Measurements from ENCODE around the gene VWCE.
"Not testable (repeated sequence)": the region's sequence is repeated elsewhere in the genome, so short reads cannot be mapped to it uniquely, and the experiment has no call there.

Gene VWCE

DNA sequence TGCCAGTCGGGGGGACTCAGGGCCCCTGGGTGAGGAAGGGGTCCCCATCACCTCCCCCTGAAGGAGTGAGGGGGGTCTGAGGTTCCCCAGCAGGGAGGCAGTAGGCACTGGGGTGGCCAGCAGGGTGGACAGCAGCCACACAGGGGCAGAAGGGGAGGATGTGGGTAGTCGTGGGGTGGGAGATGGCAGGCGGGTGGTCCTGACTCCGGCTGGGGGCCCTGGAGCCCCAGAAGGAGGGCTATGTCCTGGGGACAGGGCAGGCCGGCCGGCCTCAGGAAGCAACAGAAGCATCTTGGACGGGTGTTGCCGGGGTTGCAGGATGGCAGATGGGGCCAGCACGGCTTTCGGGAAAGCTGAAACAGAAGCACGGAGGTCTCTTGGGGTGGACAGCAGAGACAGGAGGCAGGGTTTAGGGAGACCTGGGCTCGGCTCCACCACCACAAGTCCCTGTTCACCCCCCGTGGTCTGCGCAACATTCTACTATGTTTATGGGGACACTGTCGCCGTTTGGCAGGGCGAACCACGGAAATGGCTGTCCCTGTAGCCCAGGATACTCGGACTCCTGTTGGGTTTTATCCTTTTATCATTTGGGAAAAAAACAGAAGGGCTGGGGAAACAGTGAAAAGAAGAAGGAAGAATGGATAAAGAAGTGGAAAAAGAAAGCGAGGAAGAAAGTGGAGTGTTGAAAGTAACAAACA lies 14.1 kb downstream of the VWCE start:
- DNase-seq, result no peak

DNA sequence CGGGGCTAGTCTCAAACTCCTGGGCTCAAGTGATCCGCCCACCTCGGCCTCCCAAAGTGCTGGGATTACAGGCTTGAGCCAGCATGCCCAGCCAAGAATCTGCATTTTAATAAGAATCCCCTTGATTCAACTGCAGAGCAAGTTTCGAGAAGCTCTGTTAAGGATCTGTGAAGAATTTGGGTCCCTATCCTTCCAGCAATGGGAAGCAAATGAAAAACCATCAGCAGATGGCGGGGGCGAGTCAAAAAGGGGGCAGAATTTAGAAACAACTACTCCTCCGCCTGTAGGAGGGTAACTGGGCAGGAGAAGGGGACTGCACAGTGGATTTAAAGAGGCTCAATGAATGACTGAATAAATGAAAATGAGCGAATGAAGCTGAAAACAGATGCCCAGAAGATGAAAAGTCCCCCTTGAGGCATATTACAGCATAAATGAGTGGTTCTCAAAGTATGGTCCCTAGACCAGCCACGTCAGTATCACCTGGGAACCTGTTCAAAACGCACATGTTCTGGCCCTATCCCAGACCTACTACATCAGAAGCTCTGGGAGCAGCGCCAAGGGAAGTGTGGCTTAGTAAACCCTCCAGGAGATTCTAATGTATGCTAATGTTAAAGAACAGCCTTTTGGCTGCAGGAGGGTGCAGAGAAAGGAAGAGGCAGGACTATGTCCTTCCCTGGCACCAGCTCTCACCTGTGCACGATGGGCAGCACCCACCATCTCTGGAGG lies 15.0 kb downstream of the VWCE start:
- DNase-seq, result no peak

- no peak for DNase-seq
Measured at GRCh38 chr11:61278001-61278470, 17.1 kb downstream of the VWCE start.

DNA sequence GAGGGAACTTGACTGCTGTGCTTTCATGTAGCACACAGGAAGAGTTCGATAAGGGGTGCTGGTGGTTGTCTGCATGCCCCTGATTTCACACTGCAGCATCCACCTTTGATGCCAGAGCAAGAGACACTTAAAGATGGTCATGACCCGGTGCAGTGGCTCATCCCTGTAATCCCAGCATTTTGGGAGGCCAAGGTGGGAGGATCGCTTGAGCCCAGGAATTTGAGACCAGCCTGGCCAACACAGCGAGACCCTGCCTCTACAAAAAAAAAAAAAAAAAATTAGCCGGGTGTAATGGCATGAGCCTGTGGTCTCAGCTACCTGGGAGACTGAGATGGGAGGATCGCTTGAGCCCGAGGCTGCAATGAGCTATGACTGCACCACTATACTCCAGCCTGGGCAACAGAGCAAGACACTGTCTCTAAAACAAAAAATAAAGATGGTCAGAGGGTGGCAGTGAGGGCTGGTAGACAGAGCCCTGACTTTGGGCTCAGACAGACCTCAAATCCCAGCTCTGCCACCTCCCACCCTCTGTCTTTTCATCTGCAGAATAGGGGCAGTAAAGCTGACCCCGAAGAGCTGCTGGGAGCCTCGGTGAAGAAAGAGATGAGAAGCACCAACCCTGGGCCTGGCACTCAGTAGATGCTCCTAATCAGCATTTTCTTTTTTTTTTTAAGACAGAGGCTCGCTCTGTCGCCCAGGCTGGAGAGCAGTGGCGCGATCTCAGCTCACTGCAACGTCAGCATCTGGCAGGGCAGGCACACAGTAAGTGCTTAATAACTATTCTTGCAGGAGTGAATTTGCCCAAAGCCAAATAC lies 17.7 kb downstream of the VWCE start:
- no peak for DNase-seq

DNA sequence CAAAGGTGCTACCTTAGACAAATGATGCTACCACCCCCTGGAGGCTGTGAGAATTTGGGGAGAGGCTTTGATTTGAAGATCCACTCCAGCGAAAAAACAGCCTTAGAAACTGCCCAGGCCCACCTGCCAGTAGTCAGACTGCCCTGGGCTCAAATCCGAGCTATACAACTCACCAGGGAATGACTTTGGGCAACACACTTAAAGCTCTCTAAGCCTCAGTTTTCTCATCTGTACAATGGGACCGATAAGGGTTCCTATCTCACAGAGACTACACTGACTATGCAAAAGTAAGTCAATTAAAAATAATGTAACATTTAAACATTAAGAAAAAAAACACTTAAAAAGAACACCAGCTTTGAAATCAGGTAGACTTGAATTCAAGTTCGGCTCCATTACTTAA lies 19.9 kb downstream of the VWCE start:
- no peak for DNase-seq

- DNase-seq, result no peak
Measured at GRCh38 chr11:61274084-61274483, 21.0 kb downstream of the VWCE start.

DNA sequence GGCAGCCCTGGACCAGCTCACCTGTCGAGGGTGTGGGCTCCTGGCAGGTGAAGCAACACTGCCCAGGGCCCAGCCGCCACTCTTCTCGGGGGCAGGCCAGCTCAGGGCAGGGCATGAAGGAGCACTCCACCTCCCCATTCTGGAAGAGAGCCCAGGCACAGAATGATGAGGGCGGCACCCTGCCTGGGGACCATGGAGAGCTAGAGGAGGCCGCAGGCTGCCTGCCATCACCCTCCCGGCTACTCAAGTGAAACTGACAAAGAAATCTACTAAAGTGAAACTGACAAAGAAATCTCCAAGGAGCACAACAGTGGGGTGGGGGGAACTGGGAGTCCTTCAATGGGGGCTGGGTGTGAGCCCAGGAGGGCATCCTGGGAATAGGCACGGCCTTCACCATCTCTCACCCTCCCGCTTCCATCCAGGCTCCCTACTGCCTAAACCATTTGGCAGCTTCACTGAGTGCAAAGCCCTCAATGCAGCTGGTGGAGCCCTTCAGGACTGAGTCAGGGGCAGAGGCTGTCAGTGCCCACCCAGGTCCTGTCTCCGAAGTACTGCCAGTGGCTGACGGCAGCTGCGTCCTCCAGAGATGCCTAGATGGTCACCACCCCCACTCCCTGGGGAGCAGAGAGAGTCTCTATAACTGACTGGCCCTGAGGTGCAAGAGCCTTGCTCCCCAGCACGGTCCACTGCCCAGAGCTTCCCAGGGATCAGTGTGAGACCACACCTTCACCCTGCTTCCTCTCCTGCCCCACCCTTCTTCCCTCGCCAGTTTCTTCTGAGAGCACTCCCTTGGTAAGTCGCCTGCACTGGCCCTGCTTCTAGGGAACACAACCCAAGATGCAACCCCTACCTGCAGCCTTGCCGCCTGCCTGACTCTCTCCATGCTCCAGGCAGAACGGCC lies 21.7 kb downstream of the VWCE start:
- DNase-seq, result peak; percentile 5

DNA sequence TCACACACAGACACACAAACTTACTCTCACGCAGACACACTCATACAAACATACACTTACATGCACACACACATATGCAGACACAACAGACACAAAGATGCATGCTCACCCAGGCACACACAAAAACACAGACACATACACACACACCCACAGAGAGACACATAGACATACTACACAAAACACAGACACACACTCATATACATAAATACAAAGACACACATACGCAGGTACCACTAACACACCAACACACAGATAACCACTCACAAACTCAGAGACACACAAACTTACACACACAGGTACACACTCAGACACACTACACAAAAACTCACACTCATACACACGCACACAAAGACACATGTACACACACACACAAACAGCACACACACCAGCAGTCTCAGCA lies 22.4 kb downstream of the VWCE start:
- DNase-seq, result peak; percentile 0

GRCh38 chr11:61270354-61271076 lies 24.6 kb downstream of the VWCE start:
- DNase-seq, result no peak

DNA sequence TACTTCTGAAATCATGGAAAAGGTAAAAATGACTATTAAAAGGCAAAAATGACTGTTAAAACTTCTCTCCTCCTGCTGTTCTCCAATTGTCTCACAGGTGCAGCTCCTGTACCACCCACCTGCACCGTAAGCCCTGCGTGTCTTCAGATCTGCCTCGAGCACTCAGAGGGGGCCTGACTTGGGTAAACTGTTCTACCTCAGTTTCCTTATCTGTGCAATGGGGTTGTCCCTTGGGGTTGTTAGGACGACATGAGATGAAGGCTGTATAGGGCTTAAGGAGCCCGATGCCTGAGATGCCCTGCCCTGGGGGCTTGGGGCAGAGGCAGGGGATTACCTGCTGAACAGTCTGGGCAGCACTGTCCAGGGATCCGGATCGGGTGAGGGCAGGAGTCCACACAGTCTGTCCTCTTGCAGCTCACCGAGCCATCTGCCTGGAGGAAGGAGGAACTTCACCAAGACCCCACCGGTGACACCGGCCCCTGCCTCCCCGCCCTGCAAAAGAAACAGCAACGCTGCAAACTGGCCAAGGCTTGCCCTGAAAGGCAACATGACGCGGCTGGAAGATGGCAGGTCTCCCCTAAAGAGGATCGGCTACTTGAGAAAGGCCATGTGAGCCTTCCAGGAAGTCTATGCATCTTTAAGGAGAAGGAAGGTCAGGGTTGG lies 26.4 kb downstream of the VWCE start:
- no peak for DNase-seq

DNA sequence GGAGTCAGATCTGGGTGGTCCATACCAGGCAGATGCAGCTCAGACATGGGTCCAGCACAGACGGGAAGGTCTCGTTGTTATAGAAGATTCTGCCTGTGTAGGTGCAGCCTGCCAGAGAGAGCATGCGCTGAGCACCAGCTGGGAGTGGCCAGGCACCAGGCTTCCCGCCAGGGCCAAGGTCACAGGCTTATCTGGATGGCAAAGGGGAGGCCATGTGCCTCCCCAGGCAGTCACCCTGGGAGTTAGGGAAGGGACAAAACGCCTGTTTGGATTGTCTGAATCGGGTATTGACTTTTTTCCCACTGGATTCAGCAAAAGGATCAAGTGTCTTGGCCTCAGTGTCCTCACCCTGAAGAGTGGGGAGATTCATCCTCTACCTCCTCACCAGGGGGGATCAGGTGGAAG lies 27.7 kb downstream of the VWCE start:
- DNase-seq, result peak; percentile 55

DNA sequence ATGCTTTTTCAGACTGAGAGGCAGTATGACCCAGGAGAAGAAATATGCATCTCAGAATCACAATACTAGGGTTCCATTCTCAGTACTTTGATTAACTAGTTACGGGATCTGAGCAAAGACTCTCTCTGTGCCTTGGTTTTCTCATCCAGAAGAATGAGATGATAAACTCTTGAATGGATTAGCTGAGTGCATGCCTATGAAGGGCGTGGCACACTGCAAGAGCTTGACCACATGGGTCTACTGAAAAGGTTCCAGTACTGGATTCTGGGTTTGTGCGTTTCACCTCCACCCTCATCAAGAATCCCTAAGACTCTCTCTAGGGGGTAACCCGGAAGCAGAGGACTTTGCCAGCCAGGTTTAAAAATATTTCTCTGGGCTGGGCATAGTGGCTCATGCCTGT lies 28.5 kb downstream of the VWCE start:
- DNase-seq, result no peak

GRCh38 chr11:61265357-61265756 lies 29.8 kb downstream of the VWCE start:
- DNase-seq, result no peak

DNA sequence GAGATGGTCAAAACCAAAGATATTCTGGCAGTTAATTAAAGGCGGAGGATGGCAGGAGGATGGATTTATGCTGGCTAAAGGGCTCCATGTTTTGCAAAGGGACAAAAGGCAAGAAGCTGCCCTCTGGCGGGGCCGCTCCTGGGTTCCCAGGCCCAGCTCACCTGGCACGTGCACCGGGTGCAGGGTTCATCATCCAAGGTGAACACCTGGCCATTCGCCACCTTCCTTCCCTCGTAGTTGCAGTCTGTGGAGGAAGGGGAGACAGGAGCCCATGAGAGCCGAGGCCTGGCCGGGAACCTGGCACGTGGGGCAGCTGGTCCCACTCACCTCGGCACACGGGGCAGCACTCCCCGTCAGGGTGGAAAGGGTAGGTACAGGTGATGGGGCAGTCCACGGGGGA lies 30.3 kb downstream of the VWCE start:
- DNase-seq, result no peak

DNA sequence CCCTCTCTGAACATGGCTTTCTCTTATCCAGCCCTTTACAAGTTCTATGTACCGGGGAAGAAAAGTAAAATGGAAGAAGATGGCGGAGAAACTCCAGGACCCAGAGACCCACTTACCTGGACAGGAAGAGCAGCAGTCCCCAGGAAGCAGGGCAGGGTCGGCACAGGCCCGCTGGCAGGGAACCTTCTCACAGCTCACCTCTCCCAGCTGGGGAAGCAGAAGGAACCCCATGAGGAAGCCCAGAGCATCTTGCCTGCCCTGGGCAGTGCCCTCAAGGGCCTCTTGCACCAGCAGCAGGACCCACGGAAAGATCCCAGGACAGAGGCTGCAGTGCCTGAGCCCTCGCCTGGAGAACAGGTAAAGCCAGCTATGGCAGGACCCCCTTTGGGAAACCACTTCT lies 30.7 kb downstream of the VWCE start:
- no peak for DNase-seq

GRCh38 chr11:61259363-61259762 lies 35.8 kb downstream of the VWCE start:
- no peak for DNase-seq

DNA sequence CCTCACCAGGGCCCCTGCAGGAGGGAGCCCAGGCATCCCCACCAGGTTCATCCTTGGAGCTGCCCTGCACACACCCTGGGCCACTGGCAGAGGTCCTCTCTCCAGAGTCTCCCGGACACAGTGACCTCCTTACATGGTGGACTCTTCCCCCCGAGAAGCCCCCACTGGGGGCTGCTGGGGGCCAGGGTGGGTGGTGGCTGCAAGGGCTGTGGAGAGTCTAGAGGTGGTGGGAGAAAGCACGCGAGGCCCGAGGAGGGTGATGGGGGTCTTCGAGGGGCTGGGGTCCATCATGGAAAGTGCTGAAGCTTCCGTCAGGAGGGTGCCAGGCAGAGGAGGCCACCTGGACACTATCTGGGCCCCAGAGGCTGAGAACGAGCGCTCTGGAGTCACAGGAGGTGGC lies 36.6 kb downstream of the VWCE start:
- no peak for DNase-seq

DNA sequence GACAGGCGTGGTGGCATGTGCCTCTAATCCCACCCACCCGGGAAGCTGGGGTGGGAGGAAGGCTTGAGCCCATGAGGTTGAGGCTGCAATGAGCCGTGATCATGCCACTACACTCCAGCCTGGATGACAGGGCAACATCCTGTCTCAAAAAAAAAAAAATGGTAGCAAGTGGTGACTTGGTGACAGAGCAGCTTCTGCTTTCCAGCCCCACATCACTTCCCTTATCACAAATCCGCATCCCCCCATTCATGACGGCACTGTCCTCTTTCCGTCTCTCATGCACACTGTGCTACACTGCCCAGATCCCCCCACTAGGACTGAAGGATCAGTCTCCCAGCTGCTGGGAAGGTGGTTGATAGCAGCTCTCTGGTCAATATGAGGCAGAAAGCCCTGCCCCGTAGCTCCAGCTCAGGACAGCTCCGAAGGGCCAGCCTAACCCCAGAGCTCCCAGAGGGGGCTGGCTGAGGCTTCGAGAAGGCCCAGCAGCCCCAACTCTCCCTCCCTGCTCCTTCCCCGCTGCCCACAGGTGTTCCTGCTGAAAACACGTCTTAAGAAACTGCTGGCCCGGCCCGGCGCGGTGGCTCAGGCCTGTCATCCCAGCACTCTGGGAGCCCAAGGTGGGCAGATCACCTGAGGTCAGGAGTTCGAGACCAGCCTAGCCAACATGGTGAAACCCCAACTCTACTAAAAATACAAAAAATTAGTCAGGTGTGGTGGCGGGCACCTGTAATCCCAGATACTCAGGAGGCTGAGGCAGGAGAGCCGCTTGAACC lies 38.2 kb downstream of the VWCE start:
- peak; percentile 48 for DNase-seq

- peak; percentile 89 for DNase-seq
Measured at GRCh38 chr11:61254403-61255025, 40.6 kb downstream of the VWCE start.

DNA sequence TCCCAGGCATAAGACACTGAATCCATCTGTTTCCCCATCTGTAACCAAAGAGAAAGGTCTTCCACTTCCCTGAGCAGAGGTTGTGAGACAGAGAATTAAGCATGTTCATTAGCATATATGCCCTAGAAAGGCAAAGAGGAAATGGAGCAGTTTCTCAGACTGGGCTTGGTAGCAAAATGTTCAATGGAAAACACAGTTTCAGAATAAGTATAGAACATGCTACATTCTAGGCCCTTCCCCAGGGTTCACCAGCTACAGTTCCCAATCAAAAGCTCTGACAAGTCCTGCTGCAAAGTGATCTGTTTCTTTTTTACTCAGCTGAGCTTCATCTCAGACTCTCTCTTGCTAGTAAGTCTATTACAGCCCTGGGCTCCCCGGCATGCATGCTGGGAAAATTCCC lies 42.8 kb downstream of the VWCE start:
- not testable (repeated sequence) for DNase-seq

Data from hematopoietic multipotent progenitor cell treated with erythropoietin and hydrocortisone succinate and interleukin-3 and kit ligand, for 6 days (in vitro differentiated cells).